Measurements from ENCODE around the gene CCR1.

The CCR1 gene

GRCh38 chr3:46194868-46195553, 13.1 kb downstream of the CCR1 start:
- Histone ChIP-seq H3K27me3 (ENCODE audit: control insufficient read depth, insufficient read depth, low read length) (no peaks in the 10 kb centered on the region), H3K9ac (ENCODE audit: low read length) (no peak overlapping the region), H3K4me3 (ENCODE audit: low read depth, low read length) (no peak overlapping the region), H3K27ac (ENCODE audit: low read depth, low read length) (no peak overlapping the region), H3K36me3 (ENCODE audit: control insufficient read depth, insufficient read depth, low read length) (no peaks in the 10 kb centered on the region), H3K4me1 (ENCODE audit: control insufficient read depth, insufficient read depth, low read length) (no peaks in the 10 kb centered on the region), H3K9me3 (ENCODE audit: control insufficient read depth, insufficient read depth, low read depth, low read length) (peaks cover 23% of the 10 kb centered on the region)

- Histone ChIP-seq H3K9me3 (ENCODE audit: control insufficient read depth, insufficient read depth, low read depth, low read length) (peaks cover 23% of the 10 kb centered on the region), H3K36me3 (ENCODE audit: control insufficient read depth, insufficient read depth, low read length) (no peaks in the 10 kb centered on the region), H3K27ac (ENCODE audit: low read depth, low read length) (no peak overlapping the region), H3K4me3 (ENCODE audit: low read depth, low read length) (no peak overlapping the region), H3K4me1 (ENCODE audit: control insufficient read depth, insufficient read depth, low read length) (no peaks in the 10 kb centered on the region), H3K27me3 (ENCODE audit: control insufficient read depth, insufficient read depth, low read length) (no peaks in the 10 kb centered on the region), H3K9ac (ENCODE audit: low read length) (no peak overlapping the region)
Observed at GRCh38 chr3:46193436-46193835, 14.7 kb downstream of the CCR1 start.

GRCh38 chr3:46192939-46193338, 15.2 kb downstream of the CCR1 start:
- Histone ChIP-seq H3K27me3 (ENCODE audit: control insufficient read depth, insufficient read depth, low read length) (no peaks in the 10 kb centered on the region), H3K4me1 (ENCODE audit: control insufficient read depth, insufficient read depth, low read length) (no peaks in the 10 kb centered on the region), H3K9me3 (ENCODE audit: control insufficient read depth, insufficient read depth, low read depth, low read length) (peaks cover 23% of the 10 kb centered on the region), H3K36me3 (ENCODE audit: control insufficient read depth, insufficient read depth, low read length) (no peaks in the 10 kb centered on the region), H3K4me3 (ENCODE audit: low read depth, low read length) (no peak overlapping the region), H3K9ac (ENCODE audit: low read length) (no peak overlapping the region), H3K27ac (ENCODE audit: low read depth, low read length) (no peak overlapping the region)

GRCh38 chr3:46191730-46192129, 16.4 kb downstream of the CCR1 start:
- Histone ChIP-seq H3K4me3 (ENCODE audit: low read depth, low read length) (no peak overlapping the region), H3K4me1 (ENCODE audit: control insufficient read depth, insufficient read depth, low read length) (no peaks in the 10 kb centered on the region), H3K27ac (ENCODE audit: low read depth, low read length) (no peak overlapping the region), H3K9ac (ENCODE audit: low read length) (no peak overlapping the region), H3K27me3 (ENCODE audit: control insufficient read depth, insufficient read depth, low read length) (no peaks in the 10 kb centered on the region), H3K9me3 (ENCODE audit: control insufficient read depth, insufficient read depth, low read depth, low read length) (peaks cover 23% of the 10 kb centered on the region), H3K36me3 (ENCODE audit: control insufficient read depth, insufficient read depth, low read length) (no peaks in the 10 kb centered on the region)

GRCh38 chr3:46188708-46189107, 19.4 kb downstream of the CCR1 start:
- no peak overlapping the region for H3K9ac ChIP-seq (ENCODE audit: low read length)
- H3K9me3 ChIP-seq (ENCODE audit: control insufficient read depth, insufficient read depth, low read depth, low read length), result peaks cover 16% of the 10 kb centered on the region
- H3K36me3 ChIP-seq (ENCODE audit: control insufficient read depth, insufficient read depth, low read length), result no peaks in the 10 kb centered on the region
- no peaks in the 10 kb centered on the region for H3K4me1 ChIP-seq (ENCODE audit: control insufficient read depth, insufficient read depth, low read length)
- H3K4me3 ChIP-seq (ENCODE audit: low read depth, low read length), result no peak overlapping the region
- H3K27me3 ChIP-seq (ENCODE audit: control insufficient read depth, insufficient read depth, low read length), result no peaks in the 10 kb centered on the region
- no peak overlapping the region for H3K27ac ChIP-seq (ENCODE audit: low read depth, low read length)

GRCh38 chr3:46187876-46188275, 20.2 kb downstream of the CCR1 start:
- Histone ChIP-seq H3K27me3 (ENCODE audit: control insufficient read depth, insufficient read depth, low read length) (no peaks in the 10 kb centered on the region), H3K9me3 (ENCODE audit: control insufficient read depth, insufficient read depth, low read depth, low read length) (peaks cover 11% of the 10 kb centered on the region), H3K27ac (ENCODE audit: low read depth, low read length) (no peak overlapping the region), H3K4me3 (ENCODE audit: low read depth, low read length) (no peak overlapping the region), H3K4me1 (ENCODE audit: control insufficient read depth, insufficient read depth, low read length) (no peaks in the 10 kb centered on the region), H3K9ac (ENCODE audit: low read length) (no peak overlapping the region), H3K36me3 (ENCODE audit: control insufficient read depth, insufficient read depth, low read length) (no peaks in the 10 kb centered on the region)

- Histone ChIP-seq H3K4me1 (ENCODE audit: control insufficient read depth, insufficient read depth, low read length) (no peaks in the 10 kb centered on the region), H3K27ac (ENCODE audit: low read depth, low read length) (no peak overlapping the region), H3K36me3 (ENCODE audit: control insufficient read depth, insufficient read depth, low read length) (no peaks in the 10 kb centered on the region), H3K27me3 (ENCODE audit: control insufficient read depth, insufficient read depth, low read length) (no peaks in the 10 kb centered on the region), H3K9ac (ENCODE audit: low read length) (no peak overlapping the region), H3K9me3 (ENCODE audit: control insufficient read depth, insufficient read depth, low read depth, low read length) (peaks cover 13% of the 10 kb centered on the region), H3K4me3 (ENCODE audit: low read depth, low read length) (no peak overlapping the region)
Observed at GRCh38 chr3:46187341-46187700, 20.8 kb downstream of the CCR1 start.

- peaks cover 13% of the 10 kb centered on the region for H3K9me3 ChIP-seq (ENCODE audit: control insufficient read depth, insufficient read depth, low read depth, low read length)
- no peaks in the 10 kb centered on the region for H3K4me1 ChIP-seq (ENCODE audit: control insufficient read depth, insufficient read depth, low read length)
- no peak overlapping the region for H3K27ac ChIP-seq (ENCODE audit: low read depth, low read length)
- H3K4me3 ChIP-seq (ENCODE audit: low read depth, low read length), result no peak overlapping the region
- H3K36me3 ChIP-seq (ENCODE audit: control insufficient read depth, insufficient read depth, low read length), result no peaks in the 10 kb centered on the region
- no peaks in the 10 kb centered on the region for H3K27me3 ChIP-seq (ENCODE audit: control insufficient read depth, insufficient read depth, low read length)
- no peak overlapping the region for H3K9ac ChIP-seq (ENCODE audit: low read length)
Observed at GRCh38 chr3:46186471-46187340, 21.4 kb downstream of the CCR1 start.

GRCh38 chr3:46184469-46184868, 23.6 kb downstream of the CCR1 start:
- Histone ChIP-seq H3K4me3 (ENCODE audit: low read depth, low read length) (no peak overlapping the region), H3K27me3 (ENCODE audit: control insufficient read depth, insufficient read depth, low read length) (no peaks in the 10 kb centered on the region), H3K9me3 (ENCODE audit: control insufficient read depth, insufficient read depth, low read depth, low read length) (peaks cover 11% of the 10 kb centered on the region), H3K36me3 (ENCODE audit: control insufficient read depth, insufficient read depth, low read length) (no peaks in the 10 kb centered on the region), H3K4me1 (ENCODE audit: control insufficient read depth, insufficient read depth, low read length) (no peaks in the 10 kb centered on the region), H3K9ac (ENCODE audit: low read length) (no peak overlapping the region), H3K27ac (ENCODE audit: low read depth, low read length) (no peak overlapping the region)

- no peaks in the 10 kb centered on the region for H3K27me3 ChIP-seq (ENCODE audit: control insufficient read depth, insufficient read depth, low read length)
- H3K4me1 ChIP-seq (ENCODE audit: control insufficient read depth, insufficient read depth, low read length), result no peaks in the 10 kb centered on the region
- H3K9ac ChIP-seq (ENCODE audit: low read length), result no peak overlapping the region
- no peak overlapping the region for H3K4me3 ChIP-seq (ENCODE audit: low read depth, low read length)
- H3K9me3 ChIP-seq (ENCODE audit: control insufficient read depth, insufficient read depth, low read depth, low read length), result peaks cover 11% of the 10 kb centered on the region
- H3K27ac ChIP-seq (ENCODE audit: low read depth, low read length), result no peak overlapping the region
- H3K36me3 ChIP-seq (ENCODE audit: control insufficient read depth, insufficient read depth, low read length), result no peaks in the 10 kb centered on the region
Observed at GRCh38 chr3:46183330-46183729, 24.8 kb downstream of the CCR1 start.

GRCh38 chr3:46168583-46169345, 39.3 kb downstream of the CCR1 start:
- Histone ChIP-seq H3K4me3 (ENCODE audit: low read depth, low read length) (no peak overlapping the region), H3K36me3 (ENCODE audit: control insufficient read depth, insufficient read depth, low read length) (no peaks in the 10 kb centered on the region), H3K27me3 (ENCODE audit: control insufficient read depth, insufficient read depth, low read length) (no peaks in the 10 kb centered on the region), H3K9ac (ENCODE audit: low read length) (no peak overlapping the region), H3K27ac (ENCODE audit: low read depth, low read length) (no peak overlapping the region), H3K4me1 (ENCODE audit: control insufficient read depth, insufficient read depth, low read length) (peaks cover 3% of the 10 kb centered on the region; the same call in 1 of the 2 replicates), H3K9me3 (ENCODE audit: control insufficient read depth, insufficient read depth, low read depth, low read length) (no peaks in the 10 kb centered on the region; the same call in 1 of the 2 replicates)

Data from HUES6 (cell line).